ENCODE data around the gene ALDH5A1. TPM values are rescaled to one million over a fixed set of nuclear protein-coding genes. Genes with fewer than 3 reads are reported as not detected.
A peak's percentile ranks its signal among the peaks of the same experiment; 100 is the strongest.

ALDH5A1 gene
- total RNA-seq, 1 experiment from 2014 or later, result 23.2 TPM

DNA sequence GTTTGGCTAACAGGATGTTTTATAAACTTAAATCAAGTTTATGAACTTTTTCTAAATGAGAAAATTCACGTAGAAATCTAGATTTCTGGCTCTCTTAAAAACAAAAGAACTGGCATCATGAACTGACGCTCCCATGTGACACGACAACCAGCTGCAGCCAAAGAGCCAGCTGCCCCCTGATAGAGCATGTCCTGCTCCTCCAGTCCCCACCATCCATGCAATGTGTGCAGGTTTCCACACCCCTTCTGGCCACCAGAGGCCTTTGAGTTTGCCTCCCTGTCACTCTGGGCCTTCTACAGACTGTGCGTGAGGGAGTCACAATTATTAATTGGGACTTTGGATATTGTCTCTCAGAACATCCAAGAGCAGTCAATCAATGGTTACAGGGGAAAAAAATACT, 3.8 kb upstream of the ALDH5A1 start:
- TF ChIP-seq, protein P1, sequence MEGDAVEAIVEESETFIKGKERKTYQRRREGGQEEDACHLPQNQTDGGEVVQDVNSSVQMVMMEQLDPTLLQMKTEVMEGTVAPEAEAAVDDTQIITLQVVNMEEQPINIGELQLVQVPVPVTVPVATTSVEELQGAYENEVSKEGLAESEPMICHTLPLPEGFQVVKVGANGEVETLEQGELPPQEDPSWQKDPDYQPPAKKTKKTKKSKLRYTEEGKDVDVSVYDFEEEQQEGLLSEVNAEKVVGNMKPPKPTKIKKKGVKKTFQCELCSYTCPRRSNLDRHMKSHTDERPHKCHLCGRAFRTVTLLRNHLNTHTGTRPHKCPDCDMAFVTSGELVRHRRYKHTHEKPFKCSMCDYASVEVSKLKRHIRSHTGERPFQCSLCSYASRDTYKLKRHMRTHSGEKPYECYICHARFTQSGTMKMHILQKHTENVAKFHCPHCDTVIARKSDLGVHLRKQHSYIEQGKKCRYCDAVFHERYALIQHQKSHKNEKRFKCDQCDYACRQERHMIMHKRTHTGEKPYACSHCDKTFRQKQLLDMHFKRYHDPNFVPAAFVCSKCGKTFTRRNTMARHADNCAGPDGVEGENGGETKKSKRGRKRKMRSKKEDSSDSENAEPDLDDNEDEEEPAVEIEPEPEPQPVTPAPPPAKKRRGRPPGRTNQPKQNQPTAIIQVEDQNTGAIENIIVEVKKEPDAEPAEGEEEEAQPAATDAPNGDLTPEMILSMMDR (IDR thresholded peaks at IDR 0.05; ENCODE audit: unreplicated experiment), result no peak
- CTCF ChIA-PET, result no interaction called here
- intact Hi-C loops (cut with micrococcal nuclease; ENCODE audit: unreplicated experiment), result no loop called here
- Mint-ChIP-seq H3K4me3 (ENCODE audit: low read depth, unreplicated experiment) (no peak overlapping the region), H3K36me3 (ENCODE audit: insufficient read depth, unreplicated experiment) (peaks cover 14% of the 10 kb centered on the region), H3K4me1 (ENCODE audit: low read depth, unreplicated experiment) (peaks cover 8% of the 10 kb centered on the region), H3K9me3 (ENCODE audit: low read depth, unreplicated experiment) (no peaks in the 10 kb centered on the region), H3K27ac (ENCODE audit: unreplicated experiment) (no peak overlapping the region), H3K27me3 (ENCODE audit: unreplicated experiment) (no peaks in the 10 kb centered on the region)
- DNase-seq, result no peak
- BruUV-seq (replicated peaks), result no TSS peak

- Mint-ChIP-seq H3K27me3 (ENCODE audit: unreplicated experiment) (no peaks in the 10 kb centered on the region), H3K9me3 (ENCODE audit: low read depth, unreplicated experiment) (peaks cover 1% of the 10 kb centered on the region), H3K4me1 (ENCODE audit: low read depth, unreplicated experiment) (peaks cover 12% of the 10 kb centered on the region), H3K4me3 (ENCODE audit: low read depth, unreplicated experiment) (no peak overlapping the region), H3K36me3 (ENCODE audit: insufficient read depth, unreplicated experiment) (peaks cover 14% of the 10 kb centered on the region), H3K27ac (ENCODE audit: unreplicated experiment) (no peak overlapping the region)
- peak; percentile 63 for DNase-seq
- BruUV-seq (replicated peaks), result no TSS peak
- CTCF ChIA-PET, result interaction anchor here (0.7 to 1.3 kb wide), 2 partner anchors 10 to 1504 kb away, joined by 4 read pairs; no protein-coding TSS in a partner anchor
- TF ChIP-seq, protein P1 (IDR thresholded peaks at IDR 0.05; ENCODE audit: unreplicated experiment), result no peak
- intact Hi-C loops (cut with micrococcal nuclease; ENCODE audit: unreplicated experiment), result no loop called here
Measured at GRCh38 chr6:24492475-24492874, 2.3 kb upstream of the ALDH5A1 start.

DNA sequence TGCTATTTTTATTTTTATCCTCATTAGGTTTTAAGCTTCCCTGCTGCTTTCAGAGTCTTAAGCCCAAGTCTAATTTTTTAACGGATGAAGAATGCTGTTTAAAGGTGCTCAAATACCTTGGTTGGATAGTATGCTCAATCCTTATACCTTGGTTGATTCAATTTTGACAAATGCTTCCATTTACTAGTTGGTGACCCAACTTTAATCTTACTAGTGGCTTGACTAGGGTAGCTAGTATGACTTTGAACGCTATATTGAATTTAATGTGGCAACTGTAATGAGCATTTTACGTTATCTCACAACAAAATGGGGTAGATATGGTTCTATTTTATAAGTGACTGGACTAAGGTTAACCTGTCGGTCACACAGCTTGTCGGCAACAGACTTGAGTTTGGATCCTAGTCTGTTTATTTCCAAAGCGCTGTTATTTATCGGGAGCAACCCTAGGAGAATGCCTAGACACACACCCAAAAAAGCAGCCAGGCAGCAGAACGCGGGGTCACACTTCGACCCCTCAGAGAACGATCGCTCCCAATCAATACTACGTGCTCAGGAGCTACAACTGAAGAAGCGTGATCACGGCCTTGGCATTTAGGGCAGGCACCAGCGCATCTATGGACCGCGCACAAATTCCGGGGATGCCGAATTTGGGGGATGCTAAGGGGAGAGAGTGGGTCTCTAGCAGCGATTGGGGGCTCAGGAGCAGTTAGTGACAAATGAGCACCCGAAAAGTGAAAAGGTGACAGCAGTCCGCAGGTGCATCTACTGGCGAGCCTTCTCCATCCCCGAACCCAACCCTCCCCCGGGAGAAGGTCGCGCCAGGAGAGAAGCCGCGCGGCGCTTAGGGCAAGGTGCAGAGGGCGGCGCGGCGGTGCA, 586 bp upstream of the ALDH5A1 start:
- CTCF ChIA-PET, result interaction anchor here (1.0 to 2.1 kb wide), 7 partner anchors 10 to 211 kb away, joined by 3 to 30 read pairs (median 7); no protein-coding TSS in a partner anchor

GRCh38 chr6:24497254-24497970, 2.6 kb downstream of the ALDH5A1 start:
- H3K27me3 Mint-ChIP-seq (ENCODE audit: unreplicated experiment), result no peaks in the 10 kb centered on the region

More for the DNA sequence above, 586 bp upstream of the ALDH5A1 start:
- Mint-ChIP-seq H3K27ac (ENCODE audit: unreplicated experiment) (no peak overlapping the region), H3K4me1 (ENCODE audit: low read depth, unreplicated experiment) (peaks cover 12% of the 10 kb centered on the region), H3K4me3 (ENCODE audit: low read depth, unreplicated experiment) (peak overlapping the region; percentile 84), H3K36me3 (ENCODE audit: insufficient read depth, unreplicated experiment) (peaks cover 14% of the 10 kb centered on the region), H3K9me3 (ENCODE audit: low read depth, unreplicated experiment) (peaks cover 5% of the 10 kb centered on the region), H3K27me3 (ENCODE audit: unreplicated experiment) (no peaks in the 10 kb centered on the region)
- intact Hi-C loops (cut with micrococcal nuclease; ENCODE audit: unreplicated experiment), result no loop called here
- DNase-seq, result no peak
- BruUV-seq (replicated peaks), result no TSS peak
- TF ChIP-seq, protein P1 (IDR thresholded peaks at IDR 0.05; ENCODE audit: unreplicated experiment), result no peak

More at GRCh38 chr6:24497254-24497970, 2.6 kb downstream of the ALDH5A1 start:
- H3K36me3 Mint-ChIP-seq (ENCODE audit: insufficient read depth, unreplicated experiment), result peaks cover 14% of the 10 kb centered on the region
- BruUV-seq (replicated peaks), result no TSS peak
- intact Hi-C loops (cut with micrococcal nuclease; ENCODE audit: unreplicated experiment), result no loop called here
- no peak overlapping the region for H3K4me3 Mint-ChIP-seq (ENCODE audit: low read depth, unreplicated experiment)
- CTCF ChIA-PET, result interaction anchor here (0.6 kb wide), 1 partner anchor 482 kb away, joined by 9 read pairs; no protein-coding TSS in a partner anchor
- H3K9me3 Mint-ChIP-seq (ENCODE audit: low read depth, unreplicated experiment), result peaks cover 5% of the 10 kb centered on the region
- H3K4me1 Mint-ChIP-seq (ENCODE audit: low read depth, unreplicated experiment), result peaks cover 19% of the 10 kb centered on the region
- no peak overlapping the region for H3K27ac Mint-ChIP-seq (ENCODE audit: unreplicated experiment)
- DNase-seq, result no peak
- TF ChIP-seq, protein P1 (IDR thresholded peaks at IDR 0.05; ENCODE audit: unreplicated experiment), result no peak
